ENCODE measurements around the gene GSDMA. TPM values are rescaled to one million over a fixed set of nuclear protein-coding genes. Genes with fewer than 3 reads are reported as not detected.
A peak's percentile ranks its signal among the peaks of the same experiment; 100 is the strongest.

GSDMA gene
- total and polyA plus RNA-seq, 9 of the 15 experiments (the other 6 are each of a cell fraction or from before 2014, with no cell fraction given) = 0.04 to 0.13 (median 0.07) TPM; not detected in 2

GRCh38 chr17:39927101-39927928 lies 35.5 kb upstream of the GSDMA start, which contains the start of the genes LRRC3C and ORMDL3 (continued):
- TF ChIP-seq BHLHE40 (IDR thresholded peaks at IDR 0.05; ENCODE audit: low read length) (peak; percentile 7; the same call in 1 of the 2 replicates), ELF1 (tag; IDR thresholded peaks at IDR 0.05) (peak; percentile 78), ZNF507 (tag; conservative IDR thresholded peaks at IDR 0.05) (no peak), E2F8 (IDR thresholded peaks at IDR 0.05; ENCODE audit: low read depth, partially characterized antibody) (peak; percentile 69), SIN3B (IDR thresholded peaks at IDR 0.05; ENCODE audit: low read depth) (peak; percentile 55), RBFOX2 (IDR thresholded peaks at IDR 0.05; ENCODE audit: low read depth, low read length) (peak; percentile 81), ZNF740 (CRISPR knock-in tag; IDR thresholded peaks at IDR 0.05) (no peak), ZNF740 (tag; IDR thresholded peaks at IDR 0.05) (peak in 1 of 2 experiments; percentile 63; a peak in 1 of 4 replicates), NFIC (IDR thresholded peaks at IDR 0.05) (peak; percentile 62), KLF13 (tag; IDR thresholded peaks at IDR 0.05; ENCODE audit: borderline replicate concordance, low read depth) (0 out of 2 replicates have a peak, but pooled peaks have one; percentile 19), E2F4 (CRISPR knock-in tag; IDR thresholded peaks at IDR 0.05; ENCODE audit: low read depth) (no peak), CREM (IDR thresholded peaks at IDR 0.05; ENCODE audit: low read depth) (peak; percentile 100), FOXJ2 (tag; IDR thresholded peaks at IDR 0.05) (no peak), KDM2B (CRISPR knock-in tag; IDR thresholded peaks at IDR 0.05) (0 out of 2 replicates have a peak, but pooled peaks have one; percentile 30), SRSF7 (optimal IDR thresholded peaks at IDR 0.05; ENCODE audit: low read depth, low read length) (no peak), EP400 (IDR thresholded peaks at IDR 0.05) (0 out of 2 replicates have a peak, but pooled peaks have one; percentile 26), POLR3A (IDR thresholded peaks at IDR 0.05; ENCODE audit: borderline replicate concordance, extremely low read depth, insufficient read depth, insufficient read length) (no peak), NR2C2 (CRISPR knock-in tag; IDR thresholded peaks at IDR 0.05) (0 out of 2 replicates have a peak, but pooled peaks have one; percentile 48), NR2C2 (tag; IDR thresholded peaks at IDR 0.05) (peak; percentile 91), ZNF639 (CRISPR knock-in tag; conservative IDR thresholded peaks at IDR 0.05 in 1 of 2, IDR thresholded peaks at IDR 0.05 in 1 of 2) (peak in 1 of 2 experiments; percentile 95; a peak in 2 of 4 replicates)

All from K562 (cell line).